Endothelial cell of umbilical vein (primary cell): Measurements from ENCODE around the gene ABCF2. TPM values are rescaled to one million over a fixed set of nuclear protein-coding genes. Genes with fewer than 3 reads are reported as not detected.

Source experiments
- BruUV-seq: library from RNA; stranded (reverse); fragments of 400-500 nt; replicated peaks from 2 replicates; lab custom pipeline; 2021; lab: Mats Ljungman, UMichigan
- CTCF ChIA-PET: fragments of 300-600, 350-600 bp; sonication (Branson Sonifier 250); formaldehyde crosslinking; loops from one replicate; lab custom pipeline; 2021; ENCODE audit warnings: antibody characterized with exemption, inconsistent platforms; lab: Charles Lee
- POLR2A ChIA-PET: fragments of 300-600, 350-600 bp; sonication (Branson Sonifier 250); formaldehyde crosslinking; loops from one replicate; lab custom pipeline; 2021; ENCODE audit warnings: antibody characterized with exemption, inconsistent platforms; lab: Charles Lee
- DNase-seq: peaks from one replicate; pipeline ENCODE4 v3.0.0-alpha.2; 2011; ENCODE audit warnings: low read depth, low spot score
- FAIRE-seq: peaks from 2 replicates; lab custom pipeline; 2011; peaks lifted over from hg19 to GRCh38; lab: Jason Lieb, UNC
- H2AFZ ChIP-seq: 2 replicates; pipeline ENCODE4 v1.6.0; 2012; ENCODE audit warnings: low read depth, low read length, control low read depth, inconsistent platforms
- H3K27ac ChIP-seq: 2 replicates; pipeline ENCODE4 v1.5.1; 2011; ENCODE audit warnings: low read depth, mild to moderate bottlenecking, control low read depth, low read length, moderate library complexity; ENCODE audit not compliant: insufficient read depth
- H3K27me3 ChIP-seq, 2 experiments: 2 replicates each; pipeline versions ENCODE4 v1.6.0 to v1.6.1; 2011; ENCODE audit warnings: low read length in 2 of 2, mixed read lengths in 1 of 2; ENCODE audit not compliant: control insufficient read depth in 2 of 2, insufficient read depth in 2 of 2
- H3K36me3 ChIP-seq, 2 experiments: 2 replicates in 1 of 2; 3 replicates in 1 of 2; pipeline ENCODE4 v1.5.1; 2011; ENCODE audit warnings: low read length in 2 of 2, mild to moderate bottlenecking in 1 of 2, moderate library complexity in 1 of 2; ENCODE audit not compliant: control insufficient read depth in 2 of 2, insufficient read depth in 2 of 2; ENCODE audit errors: extremely low read depth in 1 of 2
- H3K4me1 ChIP-seq: 3 replicates; pipeline ENCODE4 v1.5.1; 2011; ENCODE audit warnings: mild to moderate bottlenecking, low read length; ENCODE audit not compliant: control insufficient read depth, insufficient read depth; ENCODE audit errors: extremely low read depth
- H3K4me2 ChIP-seq: 2 replicates; pipeline ENCODE4 v1.6.1; 2011; ENCODE audit warnings: low read length, control low read depth, mixed read lengths; ENCODE audit not compliant: insufficient read depth
- H3K4me3 ChIP-seq, 3 experiments: fragments of 200-600 bp in 1 of 3; sonication (generic), shearing (Covaris generic) in 1 of 3; replicated peaks in 1 of 3; 2 replicates each; pipeline ENCODE4 v1.5.1; 2011 to 2016; ENCODE audit warnings: control low read depth in 3 of 3, low read length in 3 of 3, mild to moderate bottlenecking in 2 of 3, inconsistent platforms in 1 of 3, low read depth in 1 of 3, moderate library complexity in 1 of 3; ENCODE audit not compliant: insufficient read depth in 1 of 3
- H3K79me2 ChIP-seq: 2 replicates; pipeline ENCODE4 v1.6.0; 2012; ENCODE audit warnings: low read length, inconsistent platforms; ENCODE audit not compliant: control insufficient read depth, insufficient read depth
- H3K9ac ChIP-seq: replicated peaks from 2 replicates; pipeline ENCODE3; 2011; ENCODE audit warnings: low read length, control low read depth; ENCODE audit not compliant: insufficient read depth; ENCODE audit errors: extremely low read depth
- H3K9me1 ChIP-seq: replicated peaks from 3 replicates; pipeline ENCODE4 v1.6.0; 2011; ENCODE audit warnings: mild to moderate bottlenecking, low read length; ENCODE audit not compliant: control insufficient read depth, insufficient read depth; ENCODE audit errors: extremely low read depth
- H3K9me3 ChIP-seq: replicated peaks from 2 replicates; pipeline ENCODE4 v1.5.1; 2012; ENCODE audit warnings: low read length, inconsistent platforms; ENCODE audit not compliant: control insufficient read depth, insufficient read depth
- H4K20me1 ChIP-seq: replicated peaks from 2 replicates; pipeline ENCODE3; 2011; ENCODE audit warnings: mild to moderate bottlenecking, low read length; ENCODE audit not compliant: control insufficient read depth, insufficient read depth; ENCODE audit errors: extremely low read depth
- CTCF ChIP-seq, 2 donors: IDR thresholded peaks; 1 replicate in 1 of 2; 2 replicates in 1 of 2; pipeline ENCODE4 v1.5.1; 2011; ENCODE audit warnings: low read length in 2 of 2, mild to moderate bottlenecking in 2 of 2, moderate library complexity in 2 of 2, control low read depth in 1 of 2, inconsistent platforms in 1 of 2, low read depth in 1 of 2; ENCODE audit not compliant: insufficient read depth in 1 of 2; ENCODE audit errors: extremely low read depth in 1 of 2
- EZH2 ChIP-seq: IDR thresholded peaks from 2 replicates; pipeline ENCODE4 v1.6.1; 2012; ENCODE audit warnings: borderline replicate concordance, low read depth, mild to moderate bottlenecking, moderate library complexity, low read length, inconsistent platforms; ENCODE audit not compliant: severe bottlenecking
- FOS ChIP-seq: IDR thresholded peaks from 2 replicates; pipeline ENCODE4 v1.6.1; 2011; ENCODE audit warnings: mild to moderate bottlenecking, low read length, moderate library complexity, borderline replicate concordance; ENCODE audit not compliant: insufficient read depth
- GATA2 ChIP-seq: IDR thresholded peaks from 2 replicates; pipeline ENCODE4 v1.7.0; 2011; ENCODE audit warnings: low read depth, mild to moderate bottlenecking, moderate library complexity, mixed read lengths, low read length; ENCODE audit not compliant: insufficient read length, insufficient read depth
- JUN ChIP-seq: IDR thresholded peaks from 2 replicates; pipeline ENCODE4 v1.6.1; 2011; ENCODE audit warnings: borderline replicate concordance, low read depth; ENCODE audit not compliant: insufficient read length, insufficient read depth
- MAX ChIP-seq: IDR thresholded peaks from 2 replicates; pipeline ENCODE4 v1.6.1; 2011; ENCODE audit not compliant: insufficient read depth, insufficient read length
- MYC ChIP-seq: IDR thresholded peaks from one replicate; pipeline ENCODE4 v1.6.1; 2011; ENCODE audit warnings: mild to moderate bottlenecking, low read depth, low read length
- POLR2A ChIP-seq: IDR thresholded peaks from 2 replicates; pipeline ENCODE4 v1.6.1; 2012; ENCODE audit warnings: low read depth, mild to moderate bottlenecking, control low read depth, low read length
- POLR2AphosphoS5 ChIP-seq: IDR thresholded peaks from 2 replicates; pipeline ENCODE4 v1.6.1; 2012; ENCODE audit warnings: low read depth, mild to moderate bottlenecking, control low read depth, low read length, moderate library complexity; ENCODE audit not compliant: insufficient read depth
- dilution Hi-C: fragments of 300-500 bp; cut with MboI; formaldehyde crosslinking; loops from one replicate; pipeline ENCODE4 v1.15.0; 2019; ENCODE audit warnings: low sequenced_read_pairs; ENCODE audit not compliant: extremely low pct_ligation_motif_present
- intact Hi-C: fragments of 100-400 bp; cut with micrococcal nuclease; formaldehyde crosslinking; loops from one replicate; pipeline ENCODE4 v1.10.0; 2022
- polyA plus RNA-seq, 4 experiments: library from polyadenylated mRNA; depleted of rRNA in 3 of 4; stranded (reverse) in 3 of 4; unstranded in 1 of 4; fragments of >200 nt; gene quantifications; 2 replicates each; pipeline versions ENCODE4 v1.2.1 to v1.2.3, GENCODE V29; 2011 to 2012; ENCODE audit warnings: missing spikeins in 1 of 4
- total RNA-seq: library from RNA; stranded (reverse); gene quantifications from 2 replicates; pipeline ENCODE4 v1.2.3, GENCODE V29; 2021

Gene ABCF2
- total and polyA plus RNA-seq, 2 donors (not counting 3 experiments of a cell fraction or from before 2014, with no cell fraction given) = 45.3 to 61.6 TPM

- Histone ChIP-seq H4K20me1 (no peaks in the 10 kb centered on the region), H3K9me3 (no peaks in the 10 kb centered on the region), H3K9ac (peak overlapping the region; percentile 48), H2AFZ (peak overlapping the region; percentile 77), H3K79me2 (no peaks in the 10 kb centered on the region), H3K4me2 (peak overlapping the region; percentile 55), H3K36me3 (no peaks in the 10 kb centered on the region), H3K4me3 (peak overlapping the region; percentile 17 to 57 (median 41)), H3K27me3 (peaks cover 0 to 6% of the 10 kb centered on the region in 2 experiments), H3K27ac (no peak overlapping the region), H3K4me1 (peaks cover 15% of the 10 kb centered on the region), H3K9me1 (no peaks in the 10 kb centered on the region)
- ChIA-PET POLR2A (interaction anchor here (1.0 kb wide), 1 partner anchor 20 kb away, joined by 3 read pairs; the partner anchor contains the start of gene ABCF2), CTCF (interaction anchor here (1.1 kb wide), 1 partner anchor 21 kb away, joined by 4 read pairs; the partner anchor contains the start of gene ABCF2)
- BruUV-seq = no TSS peak
- TF ChIP-seq MAX (no peak), EZH2 (no peak), POLR2AphosphoS5 (no peak)
- dilution Hi-C loops = no loop called here
- DNase-seq (no peak), FAIRE-seq (no peak)
- intact Hi-C loops = no loop called here
Observed at GRCh38 chr7:151247611-151248345, 20.8 kb upstream of the ABCF2 start.

- Histone ChIP-seq H3K9me3 (no peaks in the 10 kb centered on the region), H3K4me2 (no peak overlapping the region), H3K9me1 (no peaks in the 10 kb centered on the region), H2AFZ (no peak overlapping the region), H3K4me3 (no peak overlapping the region), H3K9ac (no peak overlapping the region), H3K36me3 (no peaks in the 10 kb centered on the region), H4K20me1 (no peaks in the 10 kb centered on the region), H3K27ac (no peak overlapping the region), H3K27me3 (peaks cover 0 to 6% of the 10 kb centered on the region in 2 experiments), H3K4me1 (peaks cover 15% of the 10 kb centered on the region), H3K79me2 (no peaks in the 10 kb centered on the region)
- no peak for TF ChIP-seq POLR2A
- TF ChIP-seq JUN = no peak
- TF ChIP-seq MAX = no peak
- TF ChIP-seq CTCF (IDR thresholded peaks at IDR 0.05; ENCODE audit: extremely low read depth in 1 of 2, insufficient read depth in 1 of 2, low read depth in 1 of 2, low read length in 2 of 2) = no peak
- no peak for TF ChIP-seq POLR2AphosphoS5
- TF ChIP-seq FOS = no peak
- TF ChIP-seq GATA2 = no peak
- no peak for TF ChIP-seq MYC
- TF ChIP-seq EZH2 = no peak
- intact Hi-C loops (no loop called here), dilution Hi-C loops (no loop called here)
- BruUV-seq = no TSS peak
- ChIA-PET CTCF (interaction anchor here (1.1 kb wide), 1 partner anchor 20 kb away, joined by 4 read pairs; the partner anchor contains the start of gene ABCF2), POLR2A (no interaction called here)
- no peak for DNase-seq
- no peak for FAIRE-seq
Observed at GRCh38 chr7:151246851-151247580, 20.0 kb upstream of the ABCF2 start.
